GM18873 (cell line): ENCODE results near the gene DCP2.

ENCODE experiments used
- ATAC-seq: cut with Tn5 transposase; IDR thresholded peaks from one replicate; pipeline ENCODE4 v1.9.1; 2021; ENCODE audit warnings: mild to moderate bottlenecking, moderate library complexity, moderate number of reproducible peaks; ENCODE audit not compliant: unreplicated experiment, low FRiP score

DCP2 gene

GRCh38 chr5:113017881-113018635, 41.5 kb downstream of the DCP2 start:
- no peak for ATAC-seq

DNA sequence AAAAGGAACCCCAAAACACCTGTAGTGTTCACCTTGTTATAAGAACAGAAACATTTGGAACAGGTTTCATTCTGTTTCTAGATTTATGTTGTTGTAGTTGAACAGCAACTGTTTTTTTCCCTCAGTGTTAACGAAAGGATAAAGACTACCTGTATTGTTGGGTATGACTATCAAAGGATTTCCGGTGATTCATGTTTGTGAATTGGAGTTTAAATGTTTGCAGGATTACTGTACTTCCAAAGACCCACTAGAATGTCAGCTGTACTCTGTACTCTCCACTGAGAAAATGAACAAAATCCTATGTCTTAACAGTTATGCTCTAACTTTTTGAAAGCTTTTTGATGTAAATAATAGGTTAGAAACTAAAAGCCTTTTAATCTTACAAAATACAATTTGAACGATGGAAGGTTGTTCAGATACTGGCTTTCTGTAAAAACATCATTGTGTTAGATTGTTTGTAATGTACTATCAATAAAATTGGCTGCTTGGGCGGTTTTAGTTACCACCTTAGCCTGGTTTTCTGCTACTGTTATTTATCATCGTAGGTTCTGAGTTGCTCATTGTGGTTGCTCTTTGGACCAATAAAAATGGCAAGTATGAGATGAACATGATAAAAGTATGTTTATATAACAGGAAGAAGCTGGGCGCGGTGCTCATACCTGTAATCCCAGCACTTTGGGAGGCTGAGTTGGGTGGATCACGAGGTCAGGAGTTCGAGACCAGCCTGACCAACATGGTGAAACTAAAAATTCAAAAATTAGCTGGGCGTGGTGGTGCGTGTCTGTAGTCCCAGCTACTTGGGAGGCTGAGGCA, 44.1 kb downstream of the DCP2 start:
- ATAC-seq, result no peak

- ATAC-seq, result peak; percentile 73
Observed at GRCh38 chr5:113022661-113023060, 46.1 kb downstream of the DCP2 start.

GRCh38 chr5:113024076-113024697, 47.6 kb downstream of the DCP2 start:
- ATAC-seq, result no peak

GRCh38 chr5:113025596-113025995, 49.0 kb downstream of the DCP2 start:
- no peak for ATAC-seq

- no peak for ATAC-seq
Observed at GRCh38 chr5:113026211-113026610, 49.6 kb downstream of the DCP2 start.

DNA sequence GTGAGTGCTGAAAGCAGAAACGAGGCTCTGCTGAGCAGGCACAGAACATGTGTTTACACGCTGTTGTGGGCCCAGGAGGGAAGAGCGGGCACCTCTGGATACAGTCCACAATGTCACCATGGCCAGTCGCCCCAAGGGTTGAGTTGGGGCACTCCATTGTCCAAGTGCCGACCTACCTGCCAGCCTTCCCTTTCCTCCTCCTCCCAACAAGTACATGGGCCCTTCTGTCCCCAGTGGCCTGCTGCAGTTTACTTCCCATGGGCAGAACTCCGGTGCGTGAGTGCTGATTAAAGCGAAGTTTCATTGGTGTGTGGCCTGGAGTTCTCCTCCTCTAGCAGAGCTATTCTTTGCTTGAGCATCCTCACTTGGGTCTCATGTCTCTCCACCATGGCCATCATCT, 50.4 kb downstream of the DCP2 start:
- no peak for ATAC-seq

- ATAC-seq, result no peak
Observed at GRCh38 chr5:113027431-113027830, 50.8 kb downstream of the DCP2 start.

DNA sequence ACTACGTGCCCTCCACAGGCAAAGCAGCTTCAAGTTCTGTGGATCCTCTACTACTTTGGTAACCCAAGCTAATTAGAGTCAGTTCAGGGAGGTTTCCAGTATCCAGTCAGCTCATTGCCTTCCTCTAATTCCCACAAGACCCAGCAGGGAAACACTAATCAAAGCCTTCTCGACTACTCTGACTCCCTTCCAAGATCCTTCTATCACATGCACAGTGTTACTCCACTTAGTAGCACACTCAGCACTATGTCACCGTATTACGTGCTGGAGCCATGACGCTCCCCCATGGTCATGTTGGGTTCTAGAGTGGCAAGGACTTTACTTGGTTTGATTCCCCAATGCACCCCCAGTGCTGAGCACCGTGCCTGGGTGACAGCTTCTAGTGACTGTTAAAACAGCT, 53.0 kb downstream of the DCP2 start:
- ATAC-seq, result no peak

DNA sequence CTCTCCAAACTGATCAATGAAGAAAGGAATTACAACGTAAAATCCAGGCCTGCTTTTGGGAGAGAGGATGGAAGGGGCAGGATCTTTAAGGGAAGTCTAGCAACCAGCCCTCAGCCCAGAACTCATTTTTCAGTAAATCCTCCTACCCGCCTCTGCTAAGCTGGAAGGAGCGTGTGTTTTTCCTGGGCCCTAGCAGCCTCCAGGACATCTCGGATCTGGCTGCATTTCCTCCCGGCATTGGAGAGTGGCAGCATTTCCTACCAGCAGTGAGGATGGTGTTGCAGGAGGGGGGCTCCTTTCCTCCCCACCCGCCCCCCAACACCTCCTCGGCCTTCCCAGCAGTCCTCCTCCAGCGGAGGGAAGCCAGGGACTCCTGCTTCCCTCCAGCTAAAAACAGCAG, 54.5 kb downstream of the DCP2 start:
- no peak for ATAC-seq

DNA sequence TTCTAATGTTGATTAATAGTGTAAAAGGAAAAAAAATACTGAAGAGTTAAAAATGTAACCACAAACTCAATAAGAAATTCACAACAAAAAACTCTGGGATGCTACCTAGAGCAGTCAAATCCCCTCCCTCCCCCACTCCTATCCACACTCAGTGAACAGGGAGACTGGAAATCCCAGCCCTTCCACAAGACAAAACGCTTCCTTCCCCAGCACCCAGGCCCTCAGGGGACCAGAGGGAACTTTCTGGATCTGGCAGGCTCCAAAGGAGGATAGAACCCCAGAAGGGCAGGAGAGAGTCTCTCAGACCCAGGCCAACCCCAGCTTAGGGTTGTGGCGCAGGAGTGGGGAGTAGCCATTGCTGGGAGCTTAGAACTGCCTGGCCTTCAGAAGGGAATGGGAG, 55.0 kb downstream of the DCP2 start:
- ATAC-seq, result no peak

DNA sequence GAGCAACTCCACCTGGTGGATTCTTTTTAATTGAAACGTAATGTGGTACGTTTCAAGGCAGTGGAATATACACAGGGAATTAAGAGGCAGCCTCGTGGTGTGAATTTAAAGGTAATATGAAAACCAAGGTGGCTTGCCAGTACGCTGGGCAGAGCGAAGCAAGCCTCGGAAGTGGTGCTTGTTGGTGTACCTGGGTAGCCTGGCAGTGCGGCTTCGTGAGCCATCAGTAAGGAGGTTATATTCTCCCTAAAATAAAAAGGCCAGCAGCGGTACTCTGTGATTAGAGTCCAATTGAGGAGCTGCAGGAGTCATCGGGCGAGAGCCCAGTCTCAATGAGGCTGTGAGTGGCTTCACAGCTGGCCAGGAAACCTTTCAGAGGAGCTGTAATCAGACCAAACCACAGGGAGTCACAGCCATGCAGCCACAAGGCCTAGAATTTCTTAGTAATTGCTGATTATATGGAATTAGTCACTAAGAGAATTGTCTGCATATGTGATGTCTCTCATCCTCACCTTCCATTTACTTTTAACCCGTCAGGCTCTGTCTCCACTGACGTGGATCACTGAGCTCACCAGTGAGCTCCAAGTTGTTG, 57.7 kb downstream of the DCP2 start:
- ATAC-seq, result no peak

DNA sequence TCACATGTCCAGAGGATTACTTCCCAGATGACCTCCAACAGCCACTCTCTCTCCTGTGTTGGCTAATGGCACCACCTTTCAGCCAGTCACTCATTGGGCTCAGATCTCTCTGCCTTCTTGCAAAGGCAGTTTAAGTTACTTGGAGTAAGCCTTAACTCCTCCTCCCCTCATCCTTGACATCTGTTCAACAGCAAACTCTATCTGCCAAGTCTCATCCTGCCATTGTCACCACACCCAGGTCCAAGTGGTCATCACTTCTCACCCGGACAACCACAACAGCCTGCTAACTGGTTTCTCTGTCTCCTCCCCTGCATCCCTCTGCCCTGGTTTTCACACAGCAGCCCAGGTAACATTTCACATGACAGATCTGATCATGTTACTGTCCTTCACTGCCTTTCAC, 58.5 kb downstream of the DCP2 start:
- no peak for ATAC-seq

GRCh38 chr5:113036321-113036720, 59.7 kb downstream of the DCP2 start:
- ATAC-seq, result no peak

GRCh38 chr5:113036826-113037225, 60.2 kb downstream of the DCP2 start:
- ATAC-seq, result no peak

DNA sequence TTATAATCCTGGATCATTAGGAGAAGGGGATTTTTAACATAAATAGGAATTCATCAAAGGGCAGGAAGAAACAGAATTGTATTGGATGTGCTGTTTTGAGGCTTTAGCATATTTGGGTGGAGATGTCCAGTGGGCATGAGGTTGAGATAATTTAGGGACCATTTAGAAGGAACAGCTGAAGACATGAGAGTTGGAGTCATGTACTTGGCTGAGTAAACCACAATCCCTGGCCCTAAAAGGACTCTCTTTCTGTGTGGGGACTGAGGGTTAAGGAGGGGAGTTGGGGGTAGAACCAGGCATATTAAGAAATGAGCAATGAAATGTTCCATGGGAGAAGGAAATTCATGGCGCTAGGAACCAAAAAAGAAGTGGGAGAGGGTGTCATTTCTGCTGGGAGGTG, 61.5 kb downstream of the DCP2 start:
- ATAC-seq, result no peak

- no peak for ATAC-seq
Observed at GRCh38 chr5:113038714-113039113, 62.1 kb downstream of the DCP2 start.

DNA sequence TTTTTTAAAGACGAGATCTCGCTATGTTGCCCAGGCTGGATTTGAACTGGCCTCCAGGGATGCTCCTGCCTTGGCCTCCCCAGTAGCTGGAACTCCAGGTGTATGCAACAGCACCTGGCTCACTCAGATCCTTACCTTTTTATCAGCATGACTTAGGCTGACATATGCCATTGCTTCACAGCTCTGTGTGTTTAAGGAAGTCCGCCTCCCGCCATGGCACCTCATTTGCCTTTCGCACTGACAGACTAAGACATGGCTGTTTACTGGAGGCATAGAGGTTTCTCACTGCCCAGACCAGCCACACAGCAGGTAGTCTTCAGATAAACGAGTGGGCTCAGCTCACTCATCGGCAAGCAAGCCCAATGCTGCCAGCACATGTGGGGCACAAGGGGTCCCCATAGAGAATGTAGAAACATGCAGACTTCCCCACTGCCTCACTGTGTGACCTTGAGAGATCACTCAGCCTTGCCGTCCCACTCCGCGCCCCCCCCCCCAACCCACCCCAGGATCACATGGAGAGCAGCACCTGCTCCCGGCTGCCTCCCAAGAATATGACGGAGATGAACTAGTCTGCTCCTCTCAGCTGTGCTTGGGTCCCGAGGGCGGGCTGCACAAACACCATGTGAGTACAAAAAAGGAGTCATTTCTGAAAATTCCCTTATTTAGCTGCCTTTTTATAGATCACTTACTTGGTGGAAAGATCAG, 62.8 kb downstream of the DCP2 start:
- no peak for ATAC-seq

DNA sequence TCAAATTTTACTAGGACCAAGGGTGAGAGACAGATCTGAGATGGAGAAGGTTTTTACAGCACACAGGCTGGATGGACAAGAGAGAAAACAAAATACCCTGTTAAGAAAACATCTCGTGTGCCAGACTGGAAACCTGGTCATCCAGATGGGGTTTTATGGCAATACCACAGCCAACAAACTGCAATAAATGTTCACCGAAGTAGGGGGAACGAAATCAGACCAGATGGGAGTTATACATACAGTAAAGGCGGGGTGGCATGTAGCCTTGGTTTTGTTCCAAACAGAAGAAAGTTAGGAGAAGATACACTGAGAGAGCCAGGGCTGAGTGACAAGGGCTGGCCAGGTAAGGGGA, 63.3 kb downstream of the DCP2 start:
- ATAC-seq, result no peak

- no peak for ATAC-seq
Observed at GRCh38 chr5:113040672-113041260, 64.2 kb downstream of the DCP2 start.
